Colonic mucosa (tissue), 4 donors: ENCODE data around the gene YKT6. TPM values are rescaled to one million over a fixed set of nuclear protein-coding genes. Genes with fewer than 3 reads are reported as not detected.
A peak's percentile ranks its signal among the peaks of the same experiment; 100 is the strongest.

Source experiments
- DNase-seq: peaks from one replicate; pipeline ENCODE4 v3.0.0-alpha.2; 2020
- H3K27ac ChIP-seq: fragments of 200-600 bp; one replicate; pipeline ENCODE4 v1.8.0; 2021
- H3K27me3 ChIP-seq: fragments of 200-600 bp; one replicate; pipeline ENCODE4 v1.8.0; 2021
- H3K36me3 ChIP-seq: fragments of 200-600 bp; one replicate; pipeline ENCODE4 v1.8.0; 2021
- H3K4me1 ChIP-seq: fragments of 200-600 bp; one replicate; pipeline ENCODE4 v1.8.0; 2021; ENCODE audit warnings: mild to moderate bottlenecking
- H3K4me3 ChIP-seq: fragments of 200-600 bp; one replicate; pipeline ENCODE4 v1.8.0; 2021
- H3K9ac ChIP-seq, 2 donors: one replicate each; pipeline ENCODE4 v1.7.0; 2013; ENCODE audit warnings: control low read depth in 2 of 2, low read depth in 2 of 2, low read length in 2 of 2
- H3K9me3 ChIP-seq: fragments of 200-600 bp; one replicate; pipeline ENCODE4 v1.8.0; 2021
- intact Hi-C: fragments of 100-400 bp; cut with DNase I; formaldehyde crosslinking; loops from one replicate; pipeline ENCODE4 v1.14.1; 2022
- total RNA-seq, 2 donors: library from RNA; stranded (reverse); fragmentation: NEBNext Ultra II Directional in 1 of 2; extraction: Animal tissue kit (Norgen Biotek cat#: 25700) in 1 of 2; gene quantifications; one replicate each; pipeline ENCODE4 v1.2.1, GENCODE V29; 2021
- TF ChIP-seq, protein P1 (sequence below): fragments of 200-600 bp; IDR thresholded peaks from one replicate; pipeline ENCODE4 v1.8.0; 2022; ENCODE audit warnings: antibody characterized with exemption, mild to moderate bottlenecking
- donor health status: healthy.
- donor health status: DM: no; HTN: no; CAD: no.
- donor health status: DM: no; HTN: no; CAD: no.

The YKT6 gene
- total RNA-seq, 2 donors from 2014 or later: 83.0 to 103 TPM

GRCh38 chr7:44258865-44259546 lies 58.2 kb downstream of the YKT6 start:
- Histone ChIP-seq H3K4me3 (no peak overlapping the region), H3K27me3 (no peaks in the 10 kb centered on the region), H3K9ac (no peak overlapping the region), H3K27ac (no peak overlapping the region), H3K9me3 (no peaks in the 10 kb centered on the region), H3K4me1 (no peaks in the 10 kb centered on the region), H3K36me3 (no peaks in the 10 kb centered on the region)
- TF ChIP-seq, protein P1, sequence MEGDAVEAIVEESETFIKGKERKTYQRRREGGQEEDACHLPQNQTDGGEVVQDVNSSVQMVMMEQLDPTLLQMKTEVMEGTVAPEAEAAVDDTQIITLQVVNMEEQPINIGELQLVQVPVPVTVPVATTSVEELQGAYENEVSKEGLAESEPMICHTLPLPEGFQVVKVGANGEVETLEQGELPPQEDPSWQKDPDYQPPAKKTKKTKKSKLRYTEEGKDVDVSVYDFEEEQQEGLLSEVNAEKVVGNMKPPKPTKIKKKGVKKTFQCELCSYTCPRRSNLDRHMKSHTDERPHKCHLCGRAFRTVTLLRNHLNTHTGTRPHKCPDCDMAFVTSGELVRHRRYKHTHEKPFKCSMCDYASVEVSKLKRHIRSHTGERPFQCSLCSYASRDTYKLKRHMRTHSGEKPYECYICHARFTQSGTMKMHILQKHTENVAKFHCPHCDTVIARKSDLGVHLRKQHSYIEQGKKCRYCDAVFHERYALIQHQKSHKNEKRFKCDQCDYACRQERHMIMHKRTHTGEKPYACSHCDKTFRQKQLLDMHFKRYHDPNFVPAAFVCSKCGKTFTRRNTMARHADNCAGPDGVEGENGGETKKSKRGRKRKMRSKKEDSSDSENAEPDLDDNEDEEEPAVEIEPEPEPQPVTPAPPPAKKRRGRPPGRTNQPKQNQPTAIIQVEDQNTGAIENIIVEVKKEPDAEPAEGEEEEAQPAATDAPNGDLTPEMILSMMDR: no peak
- no peak for DNase-seq
- intact Hi-C loops: no loop called here

DNA sequence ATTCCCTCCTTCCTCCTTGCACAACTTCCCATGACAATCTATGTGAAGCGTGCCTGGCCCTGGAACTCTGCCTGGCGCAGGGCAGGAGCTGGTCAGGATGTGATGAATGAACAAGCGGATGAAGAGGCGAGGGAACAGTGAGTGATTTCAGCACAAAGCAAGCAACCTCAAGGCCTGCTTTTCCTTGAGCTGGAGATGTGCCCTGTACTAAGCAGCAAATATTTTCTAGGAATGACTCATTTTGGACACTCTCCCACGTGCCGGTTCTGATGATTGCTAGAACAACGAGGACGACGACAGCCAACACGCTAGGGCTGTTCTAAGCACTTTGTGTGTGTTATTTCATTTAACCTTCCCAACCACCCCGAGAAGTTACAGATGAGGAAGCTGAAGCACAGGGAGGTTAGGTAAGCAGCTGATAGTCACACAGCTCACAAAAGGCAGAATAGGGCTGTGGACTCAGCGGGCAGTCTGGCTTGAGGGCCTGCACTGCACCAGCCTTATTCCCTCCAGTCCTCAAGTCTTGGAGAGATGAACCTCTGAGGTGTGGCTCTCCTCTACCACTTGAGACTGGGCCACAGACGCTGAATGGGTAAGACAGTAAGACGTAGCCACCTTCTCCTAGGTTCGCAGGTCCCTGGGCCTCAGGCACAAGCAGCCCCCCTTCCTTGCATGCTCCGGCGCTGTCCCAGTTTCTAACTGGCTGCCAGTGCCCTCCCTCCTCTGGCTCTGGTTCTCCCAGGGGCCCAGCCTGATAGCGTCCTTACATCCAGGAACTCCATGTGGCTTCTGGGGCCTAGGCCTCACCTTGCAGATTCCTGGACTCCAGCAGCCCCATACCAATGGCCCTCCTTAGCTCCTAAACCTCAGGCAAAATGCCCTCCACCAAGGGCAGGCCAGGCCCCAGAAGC lies 59.0 kb downstream of the YKT6 start:
- Histone ChIP-seq H3K27ac (no peak overlapping the region), H3K9ac (no peak overlapping the region), H3K27me3 (no peaks in the 10 kb centered on the region), H3K4me1 (no peaks in the 10 kb centered on the region), H3K4me3 (no peak overlapping the region), H3K36me3 (no peaks in the 10 kb centered on the region), H3K9me3 (no peaks in the 10 kb centered on the region)
- TF ChIP-seq, protein P1: no peak
- peak; percentile 38 for DNase-seq
- intact Hi-C loops: no loop called here

DNA sequence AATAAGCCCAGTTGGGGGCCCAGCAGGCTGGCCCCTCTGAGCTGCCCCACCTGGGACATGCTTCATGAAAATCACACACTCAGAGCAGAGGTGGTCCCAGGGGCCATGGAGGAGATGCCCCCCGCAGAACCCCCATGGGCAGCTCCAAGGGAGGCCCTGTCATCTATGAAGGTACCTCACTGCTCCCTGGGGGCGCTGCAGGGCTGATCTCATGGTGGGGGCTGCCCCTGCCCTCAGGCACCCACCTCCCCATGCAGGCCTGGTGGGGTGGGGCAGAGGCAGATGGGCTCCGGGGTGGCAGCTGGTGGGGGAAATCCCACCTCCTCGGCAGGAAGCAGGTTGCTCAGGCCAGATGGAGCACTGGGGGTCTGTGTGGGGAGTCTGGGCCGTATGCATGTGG lies 60.5 kb downstream of the YKT6 start:
- intact Hi-C loops: no loop called here
- no peaks in the 10 kb centered on the region for H3K4me1 ChIP-seq

GRCh38 chr7:44262031-44262430 lies 61.3 kb downstream of the YKT6 start:
- H3K4me1 ChIP-seq: no peaks in the 10 kb centered on the region
- no peak overlapping the region for H3K4me3 ChIP-seq
- H3K36me3 ChIP-seq: no peaks in the 10 kb centered on the region
- intact Hi-C loops: no loop called here
- H3K27me3 ChIP-seq: no peaks in the 10 kb centered on the region
- H3K27ac ChIP-seq: no peak overlapping the region
- no peak for DNase-seq
- no peak overlapping the region for H3K9ac ChIP-seq
- TF ChIP-seq, protein P1: no peak
- no peaks in the 10 kb centered on the region for H3K9me3 ChIP-seq

More for the DNA sequence above, 60.5 kb downstream of the YKT6 start:
- H3K9ac ChIP-seq: no peak overlapping the region
- H3K27me3 ChIP-seq: no peaks in the 10 kb centered on the region
- TF ChIP-seq, protein P1: no peak
- H3K36me3 ChIP-seq: no peaks in the 10 kb centered on the region
- H3K27ac ChIP-seq: no peak overlapping the region
- no peak overlapping the region for H3K4me3 ChIP-seq
- H3K9me3 ChIP-seq: no peaks in the 10 kb centered on the region
- DNase-seq: no peak

GRCh38 chr7:44263326-44264082 lies 62.7 kb downstream of the YKT6 start:
- Histone ChIP-seq H3K27me3 (no peaks in the 10 kb centered on the region), H3K9ac (no peak overlapping the region), H3K27ac (no peak overlapping the region), H3K36me3 (no peaks in the 10 kb centered on the region), H3K4me1 (no peaks in the 10 kb centered on the region), H3K4me3 (no peak overlapping the region), H3K9me3 (no peaks in the 10 kb centered on the region)
- intact Hi-C loops: no loop called here
- DNase-seq: no peak
- TF ChIP-seq, protein P1: no peak
